Tibial artery (tissue), 4 donors: ENCODE measurements around the gene PARK7.
A peak's percentile ranks its signal among the peaks of the same experiment; 100 is the strongest.

Experiments used
- DNase-seq, 2 donors: peaks; one replicate each; pipeline ENCODE4 v3.0.0-alpha.2; 2019
- H3K27ac ChIP-seq, 2 donors: fragments of 200-600 bp; sonication (generic) in 1 of 2; 1 replicate in 1 of 2; 2 replicates in 1 of 2; pipeline ENCODE4 v1.5.1; 2018 to 2019; ENCODE audit warnings: mild to moderate bottlenecking in 1 of 2
- H3K27me3 ChIP-seq, 2 donors: fragments of 200-600 bp; sonication (generic) in 1 of 2; one replicate each; pipeline versions ENCODE4 v1.5.1 to v1.6.0; 2016 to 2019
- H3K36me3 ChIP-seq, 3 donors: fragments of 200-600 bp; sonication (generic) in 2 of 3; one replicate each; pipeline ENCODE4 v1.5.1; 2016 to 2019; ENCODE audit warnings: mild to moderate bottlenecking in 2 of 3
- H3K4me1 ChIP-seq, 4 donors: fragments of 200-600 bp; sonication (generic) in 2 of 4; 1 replicate in 3 of 4; 2 replicates in 1 of 4; pipeline ENCODE4 v1.5.1; 2016 to 2019
- H3K4me3 ChIP-seq, 2 donors: fragments of 200-600 bp; sonication (generic) in 1 of 2; 1 replicate in 1 of 2; 2 replicates in 1 of 2; pipeline ENCODE4 v1.5.1; 2018 to 2019; ENCODE audit warnings: mild to moderate bottlenecking in 2 of 2
- H3K9me3 ChIP-seq, 3 donors: fragments of 200-600 bp; sonication (generic) in 1 of 3; one replicate each; pipeline ENCODE4 v1.5.1; 2016 to 2019
- CTCF ChIP-seq, 2 experiments: fragments of 200-600 bp in 1 of 2; fragments of 450-650 bp in 1 of 2; IDR thresholded peaks; one replicate each; pipeline ENCODE4 v1.5.1; 2017 to 2019; ENCODE audit warnings: antibody characterized with exemption in 2 of 2, mild to moderate bottlenecking in 1 of 2, moderate library complexity in 1 of 2
- intact Hi-C: fragments of 100-400 bp; cut with DNase I; formaldehyde crosslinking; loops from one replicate; pipeline ENCODE4 v1.15.0; 2023; ENCODE audit warnings: low total_unique reads

The PARK7 gene

GRCh38 chr1:8012955-8013354 lies 51.4 kb downstream of the PARK7 start:
- no peaks in the 10 kb centered on the region for H3K27me3 ChIP-seq
- peaks cover 57 to 67% (median 63%) of the 10 kb centered on the region in 3 donors for H3K36me3 ChIP-seq
- H3K27ac ChIP-seq, result no peak overlapping the region
- intact Hi-C loops, result no loop called here
- no peak overlapping the region for H3K4me3 ChIP-seq
- H3K9me3 ChIP-seq, result no peaks in the 10 kb centered on the region
- no peak for TF ChIP-seq CTCF (IDR thresholded peaks at IDR 0.05)
- no peak for DNase-seq
- H3K4me1 ChIP-seq, result peaks cover 0 to 64% (median 36%) of the 10 kb centered on the region in 4 donors

- H3K9me3 ChIP-seq, result no peaks in the 10 kb centered on the region
- no peak for TF ChIP-seq CTCF (IDR thresholded peaks at IDR 0.05)
- intact Hi-C loops, result no loop called here
- H3K27ac ChIP-seq, result peak overlapping the region in 1 of 2 donors; percentile 98
- H3K4me1 ChIP-seq, result peaks cover 0 to 68% (median 41%) of the 10 kb centered on the region in 4 donors
- DNase-seq, result no peak
- H3K36me3 ChIP-seq, result peaks cover 57 to 63% (median 63%) of the 10 kb centered on the region in 3 donors
- no peak overlapping the region for H3K4me3 ChIP-seq
- no peaks in the 10 kb centered on the region for H3K27me3 ChIP-seq
These were observed 51.9 kb downstream of the PARK7 start for GRCh38 chr1:8013399-8013798.

DNA sequence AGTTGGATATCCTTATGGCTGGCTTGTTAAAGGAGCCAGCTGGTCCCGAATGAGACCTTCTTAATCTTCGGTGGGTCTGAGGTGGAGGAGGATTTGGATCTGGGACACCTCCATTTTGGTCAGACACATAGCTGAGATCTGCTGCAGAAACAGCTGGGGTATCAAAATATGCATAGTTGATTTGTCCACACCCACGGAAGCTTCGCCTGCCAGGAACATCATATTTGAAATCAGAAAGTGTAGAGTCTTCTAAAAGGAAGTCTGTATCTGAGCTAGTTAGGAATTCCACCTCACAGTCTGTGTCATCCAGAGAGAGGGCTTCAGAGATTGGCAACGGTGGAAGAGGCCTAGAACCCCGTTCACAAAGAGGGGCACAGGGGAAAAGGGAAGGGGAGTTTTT lies 52.3 kb downstream of the PARK7 start:
- intact Hi-C loops, result no loop called here
- H3K9me3 ChIP-seq, result no peaks in the 10 kb centered on the region
- H3K4me1 ChIP-seq, result peaks cover 0 to 72% (median 45%) of the 10 kb centered on the region in 4 donors
- H3K27me3 ChIP-seq, result no peaks in the 10 kb centered on the region
- no peak overlapping the region for H3K4me3 ChIP-seq
- DNase-seq, result no peak
- TF ChIP-seq CTCF (IDR thresholded peaks at IDR 0.05), result no peak
- H3K27ac ChIP-seq, result peak overlapping the region; percentile 45 to 98
- peaks cover 55 to 60% (median 59%) of the 10 kb centered on the region in 3 donors for H3K36me3 ChIP-seq

DNA sequence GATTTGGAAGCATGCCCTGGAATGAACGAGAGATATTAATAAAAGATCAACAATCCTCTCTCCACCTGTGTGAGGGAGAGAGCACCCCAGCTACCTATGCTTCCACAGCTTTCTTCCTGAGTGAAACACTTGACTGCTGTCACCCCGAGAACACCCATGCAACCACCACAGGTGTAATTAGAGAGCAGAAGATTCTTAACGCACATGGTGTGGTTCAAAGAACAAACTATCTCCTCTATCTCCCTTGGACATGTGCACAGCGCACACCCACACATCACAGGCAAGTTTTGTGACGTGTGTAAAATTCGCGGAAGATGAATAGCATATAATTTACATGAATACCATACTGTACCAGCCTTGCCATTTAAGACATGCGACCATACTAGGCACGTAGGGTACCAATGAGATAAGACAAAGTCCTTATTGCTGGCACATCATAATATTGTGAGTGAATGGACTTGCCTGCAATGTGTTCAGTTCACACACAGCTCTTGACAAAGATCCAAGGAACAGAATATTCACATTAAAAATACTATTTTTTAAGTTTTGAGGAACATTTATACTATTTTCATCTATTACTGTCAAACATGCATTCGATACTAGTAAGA lies 53.0 kb downstream of the PARK7 start:
- Histone ChIP-seq H3K27ac (peak overlapping the region; percentile 45 to 98), H3K36me3 (peaks cover 48 to 53% (median 52%) of the 10 kb centered on the region in 3 donors), H3K27me3 (no peaks in the 10 kb centered on the region), H3K4me3 (no peak overlapping the region), H3K9me3 (no peaks in the 10 kb centered on the region), H3K4me1 (peaks cover 0 to 79% (median 51%) of the 10 kb centered on the region in 4 donors)
- intact Hi-C loops, result no loop called here
- TF ChIP-seq CTCF (IDR thresholded peaks at IDR 0.05), result no peak
- no peak for DNase-seq

DNA sequence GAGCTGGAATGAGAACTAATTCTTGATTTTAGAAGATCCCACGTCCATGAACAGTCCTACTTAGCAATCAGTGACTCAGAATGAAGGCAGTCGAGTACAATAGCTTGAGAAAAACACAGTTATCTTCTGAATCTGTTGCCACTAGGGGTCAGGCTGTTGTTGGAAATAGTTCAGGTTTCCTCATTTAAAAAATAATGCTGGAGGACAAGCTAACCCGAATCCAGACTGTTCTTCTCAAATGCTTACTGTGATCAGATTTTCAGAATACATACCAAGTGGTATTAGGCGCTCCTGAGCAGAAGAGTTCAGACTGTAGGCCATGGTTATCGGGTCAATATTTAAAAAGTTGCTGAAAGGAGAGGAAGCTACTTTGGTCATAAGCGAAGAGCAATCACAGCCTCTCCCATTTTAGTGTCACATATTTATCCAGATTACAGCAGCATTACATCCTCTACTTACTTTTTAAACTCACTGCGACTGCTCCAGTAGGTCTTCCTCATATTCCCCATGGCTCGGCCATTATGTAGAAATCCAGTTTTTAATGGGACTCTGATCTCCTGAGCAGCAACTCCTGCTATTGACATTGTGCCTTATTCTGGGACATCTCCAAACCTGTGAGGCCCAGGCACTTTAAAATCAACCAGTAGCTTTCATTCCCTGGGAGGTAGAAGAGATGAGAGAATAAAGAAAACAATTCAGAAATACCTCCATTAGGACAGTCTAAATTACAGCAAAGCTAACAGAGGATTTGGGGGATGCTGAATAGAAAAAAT lies 53.7 kb downstream of the PARK7 start:
- Histone ChIP-seq H3K4me3 (peak overlapping the region in 1 of 2 donors; percentile 33), H3K4me1 (peaks cover 0 to 87% (median 58%) of the 10 kb centered on the region in 4 donors), H3K27ac (peak overlapping the region; percentile 45 to 98), H3K9me3 (no peaks in the 10 kb centered on the region), H3K36me3 (peaks cover 41 to 46% (median 45%) of the 10 kb centered on the region in 3 donors), H3K27me3 (no peaks in the 10 kb centered on the region)
- intact Hi-C loops, result loop anchor here (5.0 kb wide), 1 partner anchor 297 kb away; no protein-coding TSS in a partner anchor
- peak; percentile 60 to 84 for TF ChIP-seq CTCF (IDR thresholded peaks at IDR 0.05)
- DNase-seq, result no peak
